NCI-H226 (cell line): ENCODE results near the gene WNK1.
"Not testable (repeated sequence)": the region's sequence is repeated elsewhere in the genome, so short reads cannot be mapped to it uniquely, and the experiment has no call there.

Experiments used
- DNase-seq: peaks from one replicate; pipeline ENCODE4 v3.0.0-alpha.2; 2015

The WNK1 gene

GRCh38 chr12:749751-750270 lies 2.6 kb upstream of the WNK1 start:
- no peak for DNase-seq

DNA sequence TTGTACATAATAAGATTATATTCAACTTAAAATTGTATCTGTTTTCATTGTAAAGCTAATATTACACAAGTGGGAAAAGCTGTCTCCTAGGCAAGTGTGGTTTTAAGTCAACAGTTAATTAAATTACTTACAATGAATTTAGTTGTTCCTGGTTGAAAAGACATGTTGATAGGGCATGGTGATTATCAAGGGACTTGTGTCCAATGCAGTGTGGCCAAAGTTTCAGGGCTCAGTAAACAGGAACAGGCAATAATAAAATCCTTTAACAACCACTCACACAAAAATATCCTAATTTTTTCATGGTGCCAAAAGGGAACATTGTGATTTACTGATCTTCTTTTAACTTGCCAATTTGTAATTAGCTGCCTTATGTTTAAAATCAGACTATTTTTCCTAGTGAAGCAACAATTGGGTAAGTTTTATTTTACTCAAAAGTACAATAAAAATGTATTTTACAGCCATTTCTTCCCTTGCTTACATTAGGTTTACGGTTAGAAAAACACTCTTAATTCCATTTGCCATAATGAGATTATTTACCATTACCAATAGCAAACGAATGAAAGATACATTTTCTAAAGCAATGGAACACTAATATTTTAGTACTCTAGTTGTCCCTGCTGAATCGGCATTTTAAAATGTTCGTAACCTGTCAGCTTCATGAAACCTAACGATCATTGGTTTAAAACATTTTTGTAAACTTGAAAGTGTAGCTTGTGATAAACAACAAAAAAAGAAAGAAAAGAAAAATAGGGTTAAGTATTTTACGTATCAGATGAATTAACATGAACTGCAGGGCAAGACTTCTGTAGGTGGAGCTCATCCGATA lies 1.8 kb upstream of the WNK1 start:
- DNase-seq = no peak

DNA sequence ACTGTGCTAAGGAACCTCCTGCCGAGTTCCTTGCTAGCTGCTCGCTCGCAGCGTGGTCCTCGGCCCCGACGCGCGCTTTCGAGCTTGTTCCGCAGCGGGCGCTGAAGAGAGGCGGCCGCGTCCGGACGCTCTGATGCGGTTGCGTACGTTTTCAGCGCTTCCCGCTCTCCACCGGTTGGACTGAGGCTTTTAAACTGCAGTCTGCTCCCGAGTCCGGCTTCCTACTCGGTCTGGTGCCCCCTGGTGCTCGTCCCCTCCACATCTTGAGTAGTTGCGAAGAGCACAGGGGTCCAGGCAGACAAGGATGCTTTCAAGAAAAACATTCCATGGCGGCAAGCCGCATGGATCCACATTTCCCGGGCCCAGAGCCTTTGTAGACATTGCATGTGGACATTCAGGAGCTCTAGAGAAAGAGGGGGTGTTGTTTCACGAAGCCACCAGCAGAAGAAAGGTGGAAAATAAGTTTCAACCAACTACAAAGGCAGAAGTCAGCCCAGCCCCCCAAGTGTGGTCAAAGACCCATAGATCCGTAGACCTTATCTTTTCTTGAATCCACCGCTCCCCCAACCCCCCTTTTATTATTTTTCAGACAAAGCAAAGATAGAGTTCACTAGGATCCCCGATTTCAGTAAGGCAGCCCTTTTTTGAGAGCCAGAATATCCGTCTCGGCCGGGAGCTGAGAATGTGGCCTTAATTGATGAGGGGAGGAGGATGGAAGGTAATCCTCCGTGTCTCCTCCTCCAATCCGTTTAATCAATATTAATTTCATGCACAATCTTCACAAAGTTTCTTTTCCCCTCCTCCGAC lies 984 bp upstream of the WNK1 start:
- DNase-seq = peak; percentile 95

DNA sequence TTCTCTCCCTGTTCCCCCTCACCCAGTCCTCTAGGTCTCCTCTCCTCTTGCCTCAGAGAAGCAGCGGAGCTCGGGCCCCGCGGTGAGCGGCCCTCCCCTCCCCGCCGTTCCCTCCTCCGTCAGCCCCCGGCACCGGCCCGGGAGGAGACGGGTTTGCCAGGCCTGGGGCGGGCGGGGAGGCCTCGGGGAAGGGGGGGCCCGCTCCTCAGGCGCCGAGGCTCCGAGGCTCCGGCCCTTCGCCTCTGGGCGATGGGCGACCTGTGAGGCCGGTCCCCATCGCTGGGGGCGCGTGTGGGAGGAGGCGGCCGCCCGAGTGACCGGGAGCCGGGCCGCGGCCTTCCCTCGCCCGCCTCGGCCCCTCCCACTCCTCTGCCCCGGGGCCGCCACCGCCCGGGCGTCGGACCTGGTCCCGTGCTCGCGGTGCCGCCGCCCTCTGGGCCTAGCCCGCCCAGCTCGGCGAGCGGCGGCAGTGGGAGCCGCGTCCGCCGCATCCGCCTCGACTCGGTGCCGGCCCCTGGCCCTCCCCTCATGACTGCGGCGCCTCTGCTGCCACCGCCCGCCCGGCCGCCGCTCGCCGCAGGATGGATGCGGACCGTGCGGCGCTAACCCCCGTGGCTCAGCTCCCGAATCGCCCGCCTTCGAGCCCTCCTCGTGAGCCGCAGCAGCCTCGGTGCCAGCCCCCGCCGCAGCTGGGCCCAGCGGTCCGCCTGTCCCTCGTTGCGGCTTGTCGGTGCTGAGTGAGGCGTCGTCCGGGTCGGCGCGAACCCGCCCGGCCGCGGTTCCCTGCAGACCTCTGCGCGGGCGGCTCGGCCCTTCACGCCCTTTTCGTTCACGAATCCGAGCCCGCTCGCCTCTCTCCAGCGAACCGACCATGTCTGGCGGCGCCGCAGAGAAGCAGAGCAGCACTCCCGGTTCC lies 574 bp downstream of the WNK1 start:
- peak; percentile 41 for DNase-seq

- DNase-seq = no peak
Measured at GRCh38 chr12:753611-754472, 1.5 kb downstream of the WNK1 start.

DNA sequence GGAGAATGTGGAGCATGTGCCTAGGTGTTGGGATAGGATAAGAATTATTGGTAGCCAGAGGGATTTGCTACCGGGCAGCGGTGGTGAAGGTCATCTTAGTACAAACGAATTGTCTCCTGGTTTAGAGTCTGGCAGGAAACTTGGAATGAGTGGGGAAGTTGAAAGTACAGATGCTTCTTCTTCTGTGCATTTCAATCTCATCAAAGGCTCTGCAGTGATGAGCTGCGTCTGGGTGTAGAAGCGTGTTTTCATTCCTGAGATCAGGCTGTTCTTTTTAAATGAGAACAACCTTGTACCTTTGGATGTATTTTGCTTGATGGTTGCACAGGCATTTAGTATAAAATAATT lies 2.1 kb downstream of the WNK1 start:
- no peak for DNase-seq

DNA sequence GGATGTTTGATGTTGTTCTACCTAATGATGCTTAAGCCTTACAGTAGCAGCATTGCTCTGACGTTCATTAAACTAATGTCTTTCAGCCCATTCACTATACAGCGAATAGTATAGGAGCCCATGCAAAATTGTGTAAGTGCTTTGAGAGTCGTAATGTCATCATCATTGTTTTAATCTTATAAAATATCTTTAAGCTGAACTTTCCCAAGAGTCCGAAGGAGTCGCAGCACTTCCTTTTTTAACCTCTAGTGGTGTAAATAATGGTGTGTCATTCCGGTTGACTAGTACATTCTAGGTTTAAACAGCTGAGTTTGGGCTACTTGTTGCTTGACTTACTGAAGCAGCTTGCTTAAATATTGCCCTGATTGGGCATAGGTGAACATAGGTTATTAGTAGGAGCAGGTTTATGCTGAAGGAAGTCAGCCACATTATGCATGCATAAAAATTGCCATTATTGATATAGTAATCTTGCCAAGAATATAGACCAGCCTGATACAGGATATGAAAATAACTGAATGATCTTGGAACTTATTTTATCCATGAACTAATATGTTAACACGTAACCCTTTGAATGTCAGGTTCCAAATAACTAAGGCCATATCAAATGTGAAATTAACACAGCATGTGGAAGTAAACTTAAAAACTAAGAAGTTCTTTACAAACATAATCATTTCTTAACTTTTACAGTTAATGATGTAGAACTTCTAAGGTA lies 2.6 kb downstream of the WNK1 start:
- DNase-seq = peak; percentile 52

GRCh38 chr12:759628-760027 lies 7.2 kb downstream of the WNK1 start:
- no peak for DNase-seq

GRCh38 chr12:761256-761655 lies 8.9 kb downstream of the WNK1 start:
- no peak for DNase-seq

DNA sequence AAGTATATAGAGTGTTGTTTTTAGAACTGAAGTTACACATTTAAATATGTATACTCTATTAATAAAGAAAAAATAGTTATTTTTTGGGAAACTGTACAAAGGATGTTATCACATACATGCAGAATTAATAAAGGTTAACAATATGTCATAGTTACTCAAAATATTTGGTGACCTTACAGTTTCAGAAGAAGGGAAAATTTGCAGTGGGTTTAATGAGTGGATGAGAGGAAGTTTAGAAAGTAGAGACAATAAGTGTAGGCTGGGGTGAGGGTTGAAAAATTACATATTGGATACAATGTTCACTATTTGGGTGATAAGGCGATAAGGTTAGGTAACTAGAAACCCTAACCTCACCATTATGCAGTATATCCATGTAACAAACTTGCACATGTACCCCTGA lies 13.5 kb downstream of the WNK1 start:
- no peak for DNase-seq

DNA sequence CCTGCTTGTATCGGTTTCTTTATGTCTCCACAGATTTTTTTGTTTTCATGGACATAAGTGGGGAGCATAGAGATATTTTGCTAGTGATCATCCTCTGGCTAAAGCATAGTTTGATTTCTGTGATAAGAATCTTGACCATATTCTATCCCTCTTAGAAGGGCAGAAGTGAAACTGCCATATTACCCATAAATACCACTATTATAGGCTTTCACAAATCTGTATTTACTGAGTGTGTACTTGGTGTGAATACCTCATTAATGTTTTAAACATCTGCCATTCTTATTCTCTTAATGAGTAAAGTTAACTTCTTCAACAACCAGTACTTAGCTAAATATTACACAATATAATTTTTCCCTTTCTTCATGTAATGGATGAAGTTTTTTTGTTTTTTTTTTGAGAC lies 16.1 kb downstream of the WNK1 start:
- DNase-seq = no peak

GRCh38 chr12:770479-770878 lies 18.1 kb downstream of the WNK1 start:
- no peak for DNase-seq

GRCh38 chr12:772056-772697 lies 19.8 kb downstream of the WNK1 start:
- DNase-seq = no peak

- no peak for DNase-seq
Measured at GRCh38 chr12:774051-774614, 21.8 kb downstream of the WNK1 start.

DNA sequence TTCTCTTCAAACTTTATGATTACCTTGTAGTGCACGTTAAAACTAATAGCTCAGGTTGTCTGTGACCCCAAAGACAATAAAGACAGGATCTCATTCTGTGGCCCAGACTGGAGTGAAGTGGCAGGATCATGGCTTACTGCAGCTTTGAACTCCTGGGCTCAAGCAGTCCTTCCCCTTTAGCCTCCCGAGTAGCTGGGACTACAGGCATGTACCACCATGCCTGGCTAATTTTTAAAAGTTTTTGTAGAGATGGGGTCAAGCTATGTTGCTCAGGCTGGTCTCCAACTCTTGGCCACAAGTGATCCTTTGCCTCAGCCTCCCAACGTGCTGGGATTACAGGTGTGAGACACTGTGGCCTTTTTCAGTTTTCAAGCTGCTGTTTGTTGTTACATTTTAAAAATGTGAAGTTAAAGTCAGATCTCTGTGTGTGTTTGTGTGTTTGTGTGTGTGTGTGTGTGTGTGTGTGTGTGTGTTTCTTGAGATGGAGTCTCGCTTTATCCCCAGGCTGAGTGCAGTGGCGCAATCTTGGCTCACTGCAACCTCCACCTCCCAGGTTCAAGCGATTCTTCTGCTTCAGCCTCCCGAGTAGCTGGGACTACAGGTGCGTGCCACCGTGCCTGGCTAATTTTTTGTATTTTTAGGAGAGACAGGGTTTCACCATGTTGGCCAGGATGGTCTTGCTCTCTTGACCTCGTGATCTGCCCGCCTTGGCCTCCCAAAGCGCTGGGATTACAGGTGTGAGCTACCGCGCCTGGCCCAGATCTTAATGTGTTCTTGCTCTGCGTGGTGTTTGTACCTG lies 23.8 kb downstream of the WNK1 start:
- DNase-seq = not testable (repeated sequence)

- not testable (repeated sequence) for DNase-seq
Measured at GRCh38 chr12:776772-777373, 24.5 kb downstream of the WNK1 start.

DNA sequence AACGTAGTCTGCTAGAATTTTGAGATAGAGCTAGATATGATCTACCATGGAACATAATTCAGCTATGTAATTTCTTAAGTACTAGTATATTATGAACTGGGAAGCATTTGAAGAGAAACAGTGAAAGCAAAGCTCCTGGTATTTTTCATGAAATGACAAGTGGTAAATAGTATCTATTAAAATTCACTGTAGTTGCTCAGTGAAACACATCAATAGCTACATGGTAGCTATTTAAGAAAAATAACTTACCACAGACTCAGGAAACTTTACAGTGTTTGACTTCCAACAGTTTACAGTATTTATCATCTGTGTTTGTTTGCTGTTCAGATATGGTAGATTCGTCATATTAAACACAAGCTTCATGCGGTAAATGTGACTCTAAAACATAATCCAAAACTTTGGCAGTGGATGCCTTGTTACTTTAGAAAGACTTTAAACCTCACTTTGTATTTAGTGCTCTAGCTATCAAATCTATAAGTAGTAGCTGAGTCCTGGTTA lies 25.2 kb downstream of the WNK1 start:
- no peak for DNase-seq

GRCh38 chr12:778615-779014 lies 26.2 kb downstream of the WNK1 start:
- DNase-seq = no peak
